H1 (cell line): ENCODE data around the gene C2orf80. TPM values are rescaled to one million over a fixed set of nuclear protein-coding genes. Genes with fewer than 3 reads are reported as not detected.
"Not testable (repeated sequence)": the region's sequence is repeated elsewhere in the genome, so short reads cannot be mapped to it uniquely, and the experiment has no call there.

ENCODE experiments used
- CTCF ChIA-PET: fragments of 300-600 bp; sonication (Branson Sonifier 250); formaldehyde crosslinking; loops from one replicate; lab custom pipeline; 2021; ENCODE audit not compliant: partially characterized antibody; lab: Charles Lee
- POLR2A ChIA-PET: fragments of 300-600 bp; sonication (Branson Sonifier 250); formaldehyde crosslinking; loops from one replicate; lab custom pipeline; 2021; ENCODE audit warnings: inconsistent platforms; ENCODE audit not compliant: partially characterized antibody; lab: Charles Lee
- DNase-seq, 2 experiments: peaks; one replicate each; pipeline versions ENCODE4 v3.0.0 to v3.0.0-alpha.2; 2010 to 2022; ENCODE audit warnings: low spot score in 2 of 2, low read depth in 1 of 2, mixed read lengths in 1 of 2
- FAIRE-seq: peaks from 2 replicates; lab custom pipeline; 2011; peaks lifted over from hg19 to GRCh38; lab: Jason Lieb, UNC
- H2AFZ ChIP-seq: 2 replicates; pipeline ENCODE4 v1.8.1; 2012; ENCODE audit warnings: low read length, inconsistent platforms
- H2AK5ac ChIP-seq: 2 replicates; pipeline ENCODE4 v1.6.1; 2013; ENCODE audit warnings: low read depth, low read length
- H2BK120ac ChIP-seq: replicated peaks from 2 replicates; pipeline ENCODE3; 2013; ENCODE audit warnings: low read depth, low read length, inconsistent platforms
- H2BK12ac ChIP-seq: 2 replicates; pipeline ENCODE4 v1.6.1; 2013; ENCODE audit warnings: low read depth, low read length
- H2BK15ac ChIP-seq: 2 replicates; pipeline ENCODE4 v1.6.1; 2013; ENCODE audit warnings: low read length
- H2BK20ac ChIP-seq: 2 replicates; pipeline ENCODE4 v1.6.1; 2013; ENCODE audit warnings: low read length
- H2BK5ac ChIP-seq: 2 replicates; pipeline ENCODE4 v1.6.1; 2013; ENCODE audit warnings: low read depth, low read length
- H3K14ac ChIP-seq: 2 replicates; pipeline ENCODE4 v1.6.1; 2013; ENCODE audit warnings: inconsistent platforms; ENCODE audit not compliant: insufficient read length
- H3K18ac ChIP-seq: 2 replicates; pipeline ENCODE4 v1.6.1; 2013; ENCODE audit warnings: low read length; ENCODE audit errors: extremely low read depth
- H3K23ac ChIP-seq: 2 replicates; pipeline ENCODE4 v1.6.1; 2013; ENCODE audit warnings: inconsistent platforms; ENCODE audit not compliant: insufficient read length
- H3K23me2 ChIP-seq: 2 replicates; pipeline ENCODE4 v1.6.1; 2013; ENCODE audit warnings: low read depth, low read length
- H3K27ac ChIP-seq: 2 replicates; pipeline ENCODE4 v1.6.1; 2011; ENCODE audit warnings: low read depth, low read length, inconsistent platforms
- H3K27me3 ChIP-seq, 4 experiments: replicated peaks in 1 of 4; 1 replicate in 1 of 4; 2 replicates in 3 of 4; pipeline versions ENCODE4 v1.6.1 to v1.8.1; 2011 to 2013; ENCODE audit warnings: low read length in 3 of 4, mild to moderate bottlenecking in 3 of 4, inconsistent platforms in 2 of 4, mixed read lengths in 2 of 4, moderate library complexity in 1 of 4; ENCODE audit not compliant: control insufficient read depth in 3 of 4, insufficient read depth in 3 of 4; ENCODE audit errors: extremely low read depth in 1 of 4
- H3K36me3 ChIP-seq, 4 experiments: 2 replicates each; pipeline versions ENCODE4 v1.6.1 to v1.8.1; 2011 to 2013; ENCODE audit warnings: mild to moderate bottlenecking in 4 of 4, low read length in 3 of 4, moderate library complexity in 2 of 4, control low read depth in 1 of 4, inconsistent platforms in 1 of 4; ENCODE audit not compliant: insufficient read depth in 4 of 4, control insufficient read depth in 2 of 4
- H3K4ac ChIP-seq: replicated peaks from 2 replicates; pipeline ENCODE3; 2013; ENCODE audit warnings: low read length, low read depth, mixed read lengths, inconsistent platforms; ENCODE audit not compliant: insufficient read length
- H3K4me1 ChIP-seq, 4 experiments: replicated peaks in 1 of 4; 1 replicate in 1 of 4; 2 replicates in 3 of 4; pipeline versions ENCODE4 v1.6.1 to v1.8.1; 2011 to 2013; ENCODE audit warnings: low read length in 3 of 4, inconsistent platforms in 2 of 4, mixed read lengths in 1 of 4; ENCODE audit not compliant: insufficient read depth in 4 of 4, control insufficient read depth in 3 of 4
- H3K4me2 ChIP-seq, 2 experiments: 2 replicates each; pipeline versions ENCODE4 v1.6.1 to v1.8.1; 2011 to 2013; ENCODE audit warnings: low read depth in 2 of 2, low read length in 2 of 2, control low read depth in 1 of 2, inconsistent platforms in 1 of 2, mild to moderate bottlenecking in 1 of 2; ENCODE audit not compliant: insufficient read depth in 1 of 2
- H3K4me3 ChIP-seq, 4 experiments: fragments of 200-600, 300-600 bp in 1 of 4; sonication (generic), shearing (Covaris generic), sonication (Bioruptor Twin) in 1 of 4; 2 replicates each; pipeline versions ENCODE4 v1.5.1 to v1.8.1; 2011 to 2016; ENCODE audit warnings: low read length in 4 of 4, low read depth in 3 of 4, control low read depth in 2 of 4, inconsistent platforms in 2 of 4, mild to moderate bottlenecking in 2 of 4, mixed read lengths in 1 of 4, moderate library complexity in 1 of 4; ENCODE audit not compliant: insufficient read depth in 2 of 4; ENCODE audit errors: extremely low read depth in 1 of 4
- H3K56ac ChIP-seq: replicated peaks from 2 replicates; pipeline ENCODE3; 2013; ENCODE audit warnings: low read depth, mild to moderate bottlenecking, mixed read lengths, low read length, inconsistent platforms; ENCODE audit not compliant: insufficient read length
- H3K79me1 ChIP-seq: 2 replicates; pipeline ENCODE4 v1.6.1; 2013; ENCODE audit warnings: low read depth, low read length, control low read depth
- H3K79me2 ChIP-seq, 2 experiments: 2 replicates each; pipeline versions ENCODE4 v1.6.1 to v1.8.1; 2012 to 2013; ENCODE audit warnings: low read length in 2 of 2, mild to moderate bottlenecking in 2 of 2, inconsistent platforms in 1 of 2; ENCODE audit not compliant: insufficient read depth in 2 of 2, control insufficient read depth in 1 of 2
- H3K9ac ChIP-seq, 4 experiments: replicated peaks in 1 of 4; 1 replicate in 1 of 4; 2 replicates in 3 of 4; pipeline versions ENCODE4 v1.6.1 to v1.8.1; 2011 to 2013; ENCODE audit warnings: low read depth in 3 of 4, low read length in 3 of 4, control low read depth in 2 of 4, mild to moderate bottlenecking in 2 of 4, moderate library complexity in 2 of 4, inconsistent platforms in 1 of 4; ENCODE audit errors: extremely low read depth in 1 of 4
- H3K9me3 ChIP-seq, 2 experiments: 2 replicates each; pipeline versions ENCODE4 v1.6.1 to v1.8.1; 2012 to 2013; ENCODE audit warnings: mild to moderate bottlenecking in 2 of 2, moderate library complexity in 2 of 2, control low read depth in 1 of 2, inconsistent platforms in 1 of 2, low read depth in 1 of 2, low read length in 1 of 2, mixed read lengths in 1 of 2; ENCODE audit not compliant: insufficient read depth in 2 of 2
- H4K20me1 ChIP-seq, 2 experiments: replicated peaks in 1 of 2; 2 replicates each; pipeline versions ENCODE3 to v1.8.1; 2011 to 2013; ENCODE audit warnings: inconsistent platforms in 2 of 2, low read length in 2 of 2, mild to moderate bottlenecking in 1 of 2; ENCODE audit not compliant: insufficient read depth in 2 of 2, control insufficient read depth in 1 of 2
- H4K5ac ChIP-seq: 2 replicates; pipeline ENCODE4 v1.6.1; 2013; ENCODE audit warnings: low read length, low read depth, mixed read lengths, inconsistent platforms; ENCODE audit not compliant: insufficient read length
- H4K8ac ChIP-seq: 2 replicates; pipeline ENCODE4 v1.8.0; 2013; ENCODE audit warnings: mild to moderate bottlenecking, moderate library complexity, low read length, inconsistent platforms; ENCODE audit not compliant: insufficient read depth; ENCODE audit errors: extremely low read depth
- H4K91ac ChIP-seq: replicated peaks from 2 replicates; pipeline ENCODE3; 2013; ENCODE audit warnings: low read length, mixed read lengths, inconsistent platforms; ENCODE audit not compliant: insufficient read length
- CBX5 ChIP-seq: fragments of 300-800, 300-1000 bp; sonication (generic); IDR thresholded peaks from 2 replicates; pipeline ENCODE4 v1.7.1; 2016; ENCODE audit warnings: antibody characterized with exemption, low read length, low read depth
- CTCF ChIP-seq, 3 experiments: IDR thresholded peaks; 1 replicate in 2 of 3; 2 replicates in 1 of 3; pipeline versions ENCODE4 v1.5.1 to v1.6.1; 2011; ENCODE audit warnings: low read length in 3 of 3, mild to moderate bottlenecking in 3 of 3, inconsistent platforms in 2 of 3, low read depth in 1 of 3, moderate library complexity in 1 of 3; ENCODE audit not compliant: insufficient read depth in 1 of 3; ENCODE audit errors: control extremely low read depth in 1 of 3
- WGBS, 2 experiments: shearing (Covaris generic) in 1 of 2; methylation state at CpG; one replicate each; pipeline versions ENCODE4 v1.1.6 to v1.1.7; 2013 to 2015; ENCODE audit warnings: low lambda C conversion rate in 2 of 2, mixed read lengths in 2 of 2, inconsistent platforms in 1 of 2, low coverage in 1 of 2, missing lambda C conversion rate in 1 of 2; ENCODE audit not compliant: insufficient replicate concordance in 2 of 2, insufficient coverage in 1 of 2, insufficient read length in 1 of 2; ENCODE audit errors: extremely low coverage in 1 of 2, missing lambda C conversion rate in 1 of 2; 5-methylcytosine and 5-hydroxymethylcytosine counted together
- polyA plus RNA-seq, 7 experiments: library from polyadenylated mRNA; depleted of rRNA in 3 of 7; stranded (reverse) in 5 of 7; unstranded in 2 of 7; fragments of >200 nt in 5 of 7; fragments of 200-250 nt in 2 of 7; gene quantifications; 1 replicate in 5 of 7; 2 replicates in 1 of 7; 4 replicates in 1 of 7; pipeline versions ENCODE4 v1.2.1 to v1.2.3, GENCODE V29; 2011 to 2013; ENCODE audit warnings: missing spikeins in 2 of 7, mixed read lengths in 2 of 7
- total RNA-seq: library from RNA; stranded (reverse); fragmentation: NEBNext Ultra II Directional; extraction: Animal tissue kit (Norgen Biotek cat#: 25700); gene quantifications from 2 replicates; pipeline ENCODE4 v1.2.1, GENCODE V29; 2021

Gene C2orf80
- total and polyA plus RNA-seq, 2 of the 8 experiments (the other 6 are each of a cell fraction or from before 2014, with no cell fraction given) = 0.97 to 1.1 TPM

DNA sequence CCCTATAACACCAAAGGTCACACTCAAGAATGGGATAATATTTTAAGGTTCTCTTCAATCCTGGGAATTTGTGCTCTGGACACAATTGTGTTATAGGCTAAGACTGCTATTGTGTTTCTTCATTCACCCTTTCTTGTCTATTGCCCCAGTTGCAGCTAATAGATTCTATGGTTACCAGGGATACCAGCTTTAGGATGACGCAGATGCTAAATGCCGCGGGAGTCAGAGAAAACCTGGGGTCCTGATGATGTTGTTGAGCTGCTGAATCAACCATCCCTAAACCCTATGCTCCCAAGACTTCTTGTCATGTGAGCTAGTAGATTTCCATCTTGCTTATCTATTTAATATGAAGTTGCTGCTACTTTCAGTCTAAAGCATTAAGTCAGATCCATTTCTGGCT, 70.9 kb downstream of the C2orf80 start (continued):
- TF ChIP-seq CTCF (IDR thresholded peaks at IDR 0.05; ENCODE audit: control extremely low read depth in 1 of 3, insufficient read depth in 1 of 3, low read depth in 1 of 3, low read length in 3 of 3) (no peak), CBX5 (no peak)

DNA sequence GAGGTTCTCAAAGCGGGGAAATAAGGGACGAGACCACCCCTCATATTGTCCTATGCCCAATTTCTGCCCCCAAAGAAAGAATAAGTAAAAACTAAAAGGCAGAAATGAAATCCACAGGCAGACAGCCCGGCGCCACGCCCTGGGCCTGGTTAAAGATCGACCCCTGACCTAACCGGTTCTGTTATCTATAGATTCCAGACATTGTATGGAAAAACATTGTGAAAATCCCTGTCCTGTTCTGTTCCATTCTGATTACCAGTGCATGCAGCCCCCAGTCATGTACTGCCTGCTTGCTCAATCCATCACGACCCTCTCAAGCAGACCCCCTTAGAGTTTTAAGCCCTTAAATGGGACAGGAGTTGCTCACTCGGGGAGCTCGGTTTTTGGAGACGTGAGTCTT, 72.4 kb downstream of the C2orf80 start:
- H4K20me1 ChIP-seq, H2BK120ac ChIP-seq, H3K18ac ChIP-seq, H4K5ac ChIP-seq, H3K79me1 ChIP-seq, DNase-seq, H3K4me2 ChIP-seq, H2AK5ac ChIP-seq, H3K14ac ChIP-seq, POLR2A ChIA-PET, H3K4me3 ChIP-seq, H2AFZ ChIP-seq, FAIRE-seq, H2BK15ac ChIP-seq, H3K23ac ChIP-seq, H3K79me2 ChIP-seq, H3K36me3 ChIP-seq, H2BK5ac ChIP-seq, H2BK20ac ChIP-seq, H3K27me3 ChIP-seq, H3K56ac ChIP-seq, CTCF ChIA-PET, H3K27ac ChIP-seq, H4K8ac ChIP-seq, H4K91ac ChIP-seq, H3K23me2 ChIP-seq, H3K4ac ChIP-seq, H2BK12ac ChIP-seq, H3K9ac ChIP-seq, H3K4me1 ChIP-seq, H3K9me3 ChIP-seq: not testable (repeated sequence)
- 95% methylated on average over 11 of the region's 11 CpGs; no CpG with 5 or more reads in 1 of the 2 experiments for WGBS, 2 experiments
